Skin of body (tissue), 2 donors: ENCODE measurements around the gene FOXQ1. TPM values are rescaled to one million over a fixed set of nuclear protein-coding genes. Genes with fewer than 3 reads are reported as not detected.
A peak's percentile ranks its signal among the peaks of the same experiment; 100 is the strongest.

Source experiments
- DNase-seq: peaks from one replicate; lab custom pipeline; 2025; lab: John Stamatoyannopoulos, UW
- total RNA-seq: library from RNA; depleted of rRNA; stranded (reverse); fragments of >200 nt; gene quantifications from one replicate; pipeline ENCODE4 v1.2.3, GENCODE V29; 2014

The FOXQ1 gene, protein sequence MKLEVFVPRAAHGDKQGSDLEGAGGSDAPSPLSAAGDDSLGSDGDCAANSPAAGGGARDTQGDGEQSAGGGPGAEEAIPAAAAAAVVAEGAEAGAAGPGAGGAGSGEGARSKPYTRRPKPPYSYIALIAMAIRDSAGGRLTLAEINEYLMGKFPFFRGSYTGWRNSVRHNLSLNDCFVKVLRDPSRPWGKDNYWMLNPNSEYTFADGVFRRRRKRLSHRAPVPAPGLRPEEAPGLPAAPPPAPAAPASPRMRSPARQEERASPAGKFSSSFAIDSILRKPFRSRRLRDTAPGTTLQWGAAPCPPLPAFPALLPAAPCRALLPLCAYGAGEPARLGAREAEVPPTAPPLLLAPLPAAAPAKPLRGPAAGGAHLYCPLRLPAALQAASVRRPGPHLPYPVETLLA
- 2.2 TPM for total RNA-seq

DNA sequence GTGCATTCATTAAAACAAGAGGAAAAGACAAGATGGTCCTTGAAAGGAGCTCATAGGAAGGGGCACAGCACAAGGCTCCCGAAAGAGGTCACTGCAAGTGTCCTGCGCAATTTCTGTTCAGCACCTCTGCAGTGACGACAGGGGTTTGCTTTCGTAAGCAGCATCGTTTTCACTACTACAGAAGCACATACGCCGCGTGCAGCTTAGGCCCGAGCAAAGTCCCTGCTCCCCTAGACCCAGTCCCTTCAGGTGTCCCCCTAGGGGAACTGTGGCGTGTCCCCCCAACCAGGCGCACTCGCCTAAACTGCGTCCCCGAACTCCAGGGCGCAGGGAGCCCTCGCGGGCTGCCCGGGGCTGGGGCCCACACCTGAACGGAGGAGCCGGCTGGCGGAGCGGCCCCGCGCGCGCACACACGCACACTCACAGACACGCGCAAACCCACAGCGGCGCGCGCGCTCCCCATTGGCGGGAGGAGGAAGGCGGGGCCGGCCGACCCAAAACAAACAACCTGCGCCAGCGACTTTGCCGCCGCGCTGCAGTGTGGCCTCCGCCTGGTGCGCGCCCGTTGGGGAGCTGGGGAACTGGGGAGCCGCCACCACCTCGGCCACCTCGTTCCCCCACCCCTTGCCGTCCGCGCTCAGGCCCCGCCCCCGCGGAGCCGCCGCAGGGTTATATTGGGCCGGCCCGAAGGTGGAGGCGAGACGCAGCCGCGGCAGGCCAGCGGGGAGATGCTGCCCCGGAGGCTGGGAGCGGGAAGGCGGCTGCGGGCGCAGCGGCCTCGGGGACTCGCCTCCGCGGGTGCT is at the start of gene FOXQ1:
TSS of gene FOXQ1 (plus strand) at position 699 of the 803 bp plus-strand sequence. CDS start 607 bp downstream, outside the sequence.
- DNase-seq: no peak

DNA sequence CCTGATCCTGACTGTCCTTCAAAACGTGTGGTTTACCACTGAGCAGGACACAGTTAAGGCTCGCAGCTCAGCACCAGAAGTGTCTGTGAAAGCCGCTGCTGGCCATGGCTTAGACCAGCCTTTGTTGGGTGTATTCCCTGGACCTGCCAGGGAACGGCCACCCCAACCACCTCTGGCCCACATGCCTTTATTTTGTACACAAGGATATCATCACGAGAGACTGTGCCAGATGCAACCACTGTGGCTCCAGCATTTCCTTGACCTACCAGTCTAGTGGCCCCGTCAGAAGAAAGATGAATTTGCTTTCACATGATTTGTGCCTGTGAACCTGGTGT is 49.2 kb upstream of the FOXQ1 start:
- no peak for DNase-seq

DNA sequence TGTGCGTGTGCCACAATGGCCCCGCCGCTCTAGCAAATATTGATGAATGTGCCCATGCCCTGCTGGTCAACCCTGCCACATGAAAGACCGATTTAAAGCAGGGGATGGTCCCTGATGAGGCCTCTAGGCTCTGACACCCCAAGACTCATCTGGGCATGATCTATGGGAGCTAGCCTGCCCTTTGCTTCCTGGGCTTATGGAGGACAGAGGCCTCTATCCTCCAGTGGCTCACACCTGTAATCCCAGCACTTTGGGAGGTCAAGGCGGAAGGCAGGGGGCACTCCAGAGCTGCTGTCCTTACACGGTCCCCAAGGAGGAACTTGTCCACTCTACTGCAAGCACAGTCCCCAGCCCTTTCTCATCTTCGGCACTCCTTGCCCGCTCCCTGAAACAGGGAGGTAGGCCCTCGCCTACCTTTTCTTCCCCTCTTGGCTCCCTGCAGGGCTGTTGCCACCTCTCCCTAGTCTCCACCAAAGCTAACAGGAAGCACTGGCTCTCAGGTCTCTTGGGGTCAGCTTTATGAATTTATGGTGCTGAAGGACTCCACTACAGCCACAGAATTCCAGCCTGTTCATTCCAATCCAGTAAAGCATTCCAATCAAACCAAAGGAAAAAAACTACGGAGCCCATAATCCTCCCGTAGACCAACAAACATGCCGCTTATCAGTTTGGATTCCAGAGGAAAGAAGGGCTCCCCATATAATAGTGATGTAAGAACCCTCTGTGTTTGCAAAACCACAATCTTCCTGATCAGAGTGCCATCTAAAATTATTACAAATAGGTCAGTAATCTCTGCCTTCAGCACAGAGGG is 48.7 kb upstream of the FOXQ1 start:
- DNase-seq: no peak

DNA sequence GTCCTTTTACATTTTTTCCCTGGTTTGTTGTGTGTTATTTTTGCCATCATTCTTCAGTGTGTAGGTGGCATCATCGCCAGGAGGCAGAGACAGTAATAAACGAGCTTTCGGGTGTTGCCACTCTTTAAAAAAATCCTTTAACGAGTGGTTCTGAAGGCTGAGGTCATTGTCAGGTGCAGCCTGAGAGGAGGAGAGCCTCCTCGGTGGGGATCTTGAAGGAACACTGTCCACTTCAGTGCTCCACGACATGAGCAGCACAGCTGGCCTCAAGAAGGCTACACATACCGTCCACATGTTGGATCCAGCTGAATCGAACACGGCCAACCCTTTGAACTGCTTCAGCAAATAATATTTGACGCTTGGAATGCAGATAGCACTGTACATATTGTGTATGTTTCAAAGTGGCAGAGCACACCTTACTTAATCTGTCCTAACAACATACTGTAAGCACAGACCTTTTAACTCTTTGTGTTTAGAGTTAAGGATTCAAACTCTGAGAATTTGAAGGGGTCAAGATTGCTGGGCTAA is 48.0 kb upstream of the FOXQ1 start:
- DNase-seq: no peak

DNA sequence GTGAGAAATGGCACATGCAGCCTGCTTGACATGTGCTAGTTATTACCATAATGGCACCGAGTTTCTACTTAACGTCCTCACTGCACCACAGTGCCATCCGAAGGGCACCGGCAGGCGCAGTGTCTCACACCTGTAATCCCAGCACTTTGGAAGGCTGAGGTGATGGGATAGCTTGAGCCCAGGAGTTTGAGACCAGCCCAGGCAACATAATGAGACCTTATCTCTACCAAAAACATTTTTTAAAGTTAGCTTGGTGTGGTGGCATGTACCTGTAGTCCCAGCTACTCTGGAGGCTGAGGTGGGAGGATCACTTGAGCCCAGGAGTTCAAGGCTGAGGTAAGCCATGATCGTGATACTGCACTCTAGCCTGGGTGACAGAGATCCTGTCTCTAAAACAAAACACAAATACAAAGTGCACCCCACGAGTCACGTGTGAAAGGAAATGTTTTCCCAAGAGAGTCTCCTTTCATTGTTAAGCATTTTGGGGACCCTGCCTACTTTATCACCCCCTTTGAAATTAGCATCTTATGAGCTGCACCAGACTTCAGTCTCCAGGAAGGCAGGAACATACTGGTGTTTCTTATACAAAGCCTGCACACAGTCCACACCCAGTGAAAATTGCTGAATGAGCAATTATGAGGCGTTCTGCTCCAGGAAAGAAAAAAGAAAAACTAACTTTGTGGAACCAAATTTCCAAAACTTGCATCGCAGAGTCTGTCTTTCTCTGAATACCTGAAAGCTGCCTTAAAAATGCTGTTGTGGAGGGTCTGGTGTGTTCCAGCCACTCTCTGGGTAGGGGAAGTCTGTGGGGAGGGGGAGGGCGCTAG is 47.1 kb upstream of the FOXQ1 start:
- DNase-seq: no peak

DNA sequence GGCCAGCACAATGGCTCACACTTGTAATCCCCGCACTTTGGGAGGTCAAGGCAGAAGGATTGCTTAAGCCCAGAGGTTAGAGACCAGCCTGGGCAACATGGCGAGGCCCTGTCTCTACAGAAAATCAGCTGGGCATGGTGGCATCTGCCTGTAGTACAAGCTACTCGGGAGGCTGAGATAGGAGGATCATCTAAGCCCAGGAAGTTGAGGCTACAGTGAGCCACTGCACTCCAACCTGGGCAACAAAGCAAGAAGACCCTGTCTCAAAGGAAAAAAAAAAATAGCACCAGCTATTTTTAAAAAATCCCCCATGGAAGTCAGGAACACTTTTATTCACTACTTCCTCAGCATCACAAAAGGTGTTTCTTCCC is 45.2 kb upstream of the FOXQ1 start:
- DNase-seq: no peak

DNA sequence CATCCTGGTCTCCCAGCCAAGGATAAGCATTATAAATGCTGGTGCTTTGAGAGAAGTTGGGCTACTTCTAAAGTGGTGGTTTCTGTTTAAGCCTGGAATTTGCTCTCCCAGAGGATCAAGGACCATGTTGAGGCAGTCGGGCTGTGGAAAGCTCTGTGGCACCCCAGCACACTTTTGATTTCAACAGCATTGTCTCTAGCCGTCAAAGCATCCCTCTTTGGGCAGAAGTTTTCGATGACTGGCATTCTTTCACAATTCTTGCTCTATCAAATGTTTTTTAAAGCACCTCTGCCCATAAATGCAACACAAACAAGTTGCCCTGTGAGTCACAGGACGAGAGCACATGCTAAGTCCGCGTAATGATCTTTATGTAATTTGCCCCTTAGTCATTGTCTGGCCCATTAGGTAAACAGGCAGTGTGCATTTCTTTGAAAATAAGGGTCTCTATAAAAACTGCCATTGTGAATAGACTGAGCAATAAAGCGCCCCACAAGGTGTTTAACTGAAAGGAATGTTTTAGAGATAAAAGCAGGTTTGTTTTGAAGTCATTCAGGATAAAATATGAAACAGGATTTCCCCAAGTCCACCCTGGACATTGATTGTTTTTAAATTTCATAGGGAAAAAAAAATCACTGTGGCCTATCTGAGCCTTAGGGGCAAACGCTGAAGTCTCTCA is 44.7 kb upstream of the FOXQ1 start:
- DNase-seq: no peak

DNA sequence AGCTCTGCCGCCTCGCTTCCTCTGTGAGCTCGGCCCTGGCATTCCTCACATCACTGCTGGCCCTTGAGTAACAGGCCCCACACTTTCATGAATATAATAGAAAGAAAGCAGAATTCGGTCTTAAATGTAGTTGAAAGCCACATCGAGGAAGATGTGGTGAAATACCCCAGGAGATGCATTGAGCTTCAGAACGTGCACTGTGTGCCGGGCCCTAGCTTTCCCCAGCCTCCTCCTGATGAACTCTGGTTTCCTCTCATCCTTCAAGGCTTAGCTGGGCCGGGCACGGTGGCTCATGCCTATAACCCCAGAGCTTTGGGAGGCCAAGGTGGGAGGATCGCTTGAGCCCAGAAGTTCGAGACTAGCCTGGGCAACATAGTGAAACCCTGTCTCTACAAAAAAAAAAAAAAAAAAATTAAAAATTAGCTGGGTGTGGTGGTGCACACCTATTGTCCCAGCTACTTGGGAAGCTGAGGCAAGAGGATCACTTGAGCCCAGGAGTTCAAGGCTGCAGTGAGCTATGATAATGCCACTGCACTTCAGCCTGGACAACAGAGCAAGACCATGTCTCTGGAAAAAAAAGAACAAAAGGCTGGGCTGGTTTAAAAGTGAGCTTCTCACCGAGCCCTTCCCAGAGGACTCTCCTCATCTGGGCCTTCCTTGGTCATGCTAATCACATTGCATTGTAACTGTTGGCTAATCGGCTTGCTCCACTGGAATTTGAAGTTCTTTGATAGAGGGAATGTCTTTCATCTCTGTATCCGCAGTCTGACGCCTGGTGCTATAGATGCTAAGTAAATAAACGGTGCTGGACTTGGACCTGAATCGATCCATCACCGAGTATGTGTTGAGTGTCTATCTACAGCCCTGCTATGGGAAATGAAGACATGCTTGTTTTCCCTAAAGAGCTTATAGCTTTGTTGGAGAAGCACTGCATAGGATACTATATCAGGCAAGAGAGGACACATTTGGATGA is 43.8 kb upstream of the FOXQ1 start:
- DNase-seq: no peak

DNA sequence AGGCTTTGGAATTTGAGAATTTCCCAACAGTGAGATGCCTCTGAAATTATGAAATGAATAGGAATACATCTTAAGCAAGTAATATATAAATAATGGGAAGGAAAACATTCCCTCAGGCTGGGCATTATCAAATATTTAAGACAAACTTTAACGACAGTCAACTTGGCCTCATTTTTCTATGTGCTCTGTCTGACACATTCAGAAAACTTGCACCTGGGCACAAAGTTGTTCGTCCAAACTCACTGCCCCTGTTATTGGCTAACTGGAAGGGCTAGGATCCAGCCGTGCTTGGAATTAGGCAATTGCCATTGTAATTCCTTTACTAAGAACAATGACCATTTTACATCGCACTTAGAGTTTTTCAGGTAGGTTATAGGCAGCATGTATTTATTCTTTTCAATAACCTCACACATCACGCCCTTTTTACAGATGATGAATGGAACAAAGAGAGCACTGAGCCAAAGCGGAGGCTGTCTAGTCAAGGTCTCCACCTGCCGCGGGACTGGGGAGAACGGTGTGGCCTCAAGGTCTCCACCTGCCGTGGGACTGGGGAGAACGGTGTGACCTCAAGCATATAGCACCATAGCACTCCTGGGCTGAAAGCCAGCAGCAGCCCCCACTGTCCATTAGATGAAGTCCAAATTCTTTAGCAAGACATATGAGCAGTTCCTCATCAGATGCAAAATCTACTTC is 40.7 kb upstream of the FOXQ1 start:
- no peak for DNase-seq

DNA sequence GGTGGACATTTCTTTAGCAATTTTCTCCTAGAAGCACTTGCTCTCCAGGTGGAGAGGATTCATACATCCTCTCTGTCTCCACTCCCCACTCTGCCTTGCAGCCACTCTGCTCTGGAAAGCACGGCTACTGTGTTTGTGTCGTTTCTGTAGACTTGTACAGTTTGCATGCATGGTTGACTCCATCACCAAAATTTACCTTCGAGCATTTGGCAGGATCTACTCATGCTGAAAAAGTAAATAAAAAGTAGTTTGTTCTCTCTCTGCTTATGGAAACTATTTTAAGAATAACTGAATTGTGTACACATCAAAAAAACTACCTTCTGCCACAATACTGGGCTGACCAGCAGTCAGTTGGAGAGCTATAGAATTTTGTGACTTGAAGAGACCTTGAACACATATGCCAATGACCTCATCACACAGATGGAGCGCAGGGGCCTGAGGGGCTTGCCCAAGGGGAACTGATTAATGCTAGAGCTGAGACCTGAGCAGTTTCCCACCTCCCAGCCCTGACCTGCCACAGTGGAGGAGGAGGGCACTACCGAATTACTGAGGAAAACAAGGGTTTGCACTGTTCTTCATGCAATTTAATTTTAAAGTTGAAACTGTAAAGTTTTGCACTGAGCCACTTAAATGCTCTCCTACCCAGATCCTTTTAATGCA is 33.7 kb upstream of the FOXQ1 start:
- no peak for DNase-seq

DNA sequence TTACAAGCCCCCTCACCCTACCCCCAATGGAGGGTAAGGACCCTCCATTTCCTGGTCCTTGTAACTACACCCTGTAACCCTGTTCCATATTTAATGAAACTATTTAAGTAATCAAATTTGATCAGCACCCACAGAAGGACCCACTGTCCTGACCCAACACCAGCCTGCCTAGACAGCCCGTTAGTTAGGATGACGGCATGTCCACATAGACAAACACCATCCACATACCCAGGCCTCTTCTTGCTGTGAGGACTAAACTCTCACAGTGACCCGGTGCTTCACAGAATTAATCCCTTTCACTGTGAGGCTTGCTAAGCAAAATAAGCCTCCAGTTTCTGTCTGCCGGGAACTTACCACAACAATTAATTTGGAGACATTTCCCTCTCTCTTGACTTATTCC is 32.8 kb upstream of the FOXQ1 start:
- no peak for DNase-seq

DNA sequence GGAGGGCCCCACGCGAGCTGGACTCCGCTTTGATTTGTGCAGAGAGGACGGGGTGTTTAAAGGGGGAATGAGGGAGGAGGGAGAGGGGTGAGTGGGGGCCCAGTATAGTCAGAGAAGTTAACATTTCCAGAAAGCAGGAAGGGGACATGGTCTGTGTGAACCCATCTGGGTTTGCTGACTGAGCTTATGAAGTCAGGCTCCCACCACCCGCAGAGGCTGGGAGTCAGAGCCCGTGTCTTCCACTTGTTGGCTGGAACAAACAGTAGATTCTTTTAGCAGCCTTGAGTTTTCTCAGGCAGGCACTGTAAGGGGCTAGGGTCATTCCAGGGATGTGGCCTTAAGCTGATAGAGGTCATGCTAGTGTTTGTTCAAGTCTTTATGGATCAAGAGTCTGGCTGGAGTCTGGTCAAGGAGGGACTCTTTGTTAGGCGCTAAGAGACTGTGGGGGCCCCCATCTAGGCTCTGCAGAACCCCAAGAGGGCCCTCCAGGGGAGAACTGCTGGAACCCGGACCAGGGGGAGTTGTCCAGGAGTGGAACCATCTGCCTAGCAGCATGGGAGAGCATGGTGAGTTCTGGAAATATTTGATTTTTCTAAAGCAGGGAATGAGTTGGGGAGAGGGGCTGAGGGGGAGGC is 31.1 kb upstream of the FOXQ1 start:
- DNase-seq: no peak

DNA sequence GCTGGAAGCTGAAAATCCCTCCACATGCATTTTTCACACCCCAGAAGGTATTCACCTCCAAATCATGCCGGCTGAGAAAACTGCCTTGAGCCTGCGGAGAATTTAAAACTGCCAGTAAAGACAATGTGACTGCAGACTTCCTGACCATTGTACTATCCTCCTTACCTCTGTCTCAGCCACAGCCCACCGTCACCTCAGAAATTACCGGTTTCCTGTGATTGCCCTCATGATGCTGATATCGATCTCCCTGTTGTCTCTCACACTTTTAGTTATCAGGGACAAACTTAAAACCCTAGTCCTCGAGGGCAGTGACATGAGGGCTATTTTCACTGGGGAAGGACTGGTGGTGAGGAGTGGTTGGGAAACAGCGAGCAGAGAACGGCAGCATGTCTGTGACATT is 30.2 kb upstream of the FOXQ1 start:
- DNase-seq: no peak

DNA sequence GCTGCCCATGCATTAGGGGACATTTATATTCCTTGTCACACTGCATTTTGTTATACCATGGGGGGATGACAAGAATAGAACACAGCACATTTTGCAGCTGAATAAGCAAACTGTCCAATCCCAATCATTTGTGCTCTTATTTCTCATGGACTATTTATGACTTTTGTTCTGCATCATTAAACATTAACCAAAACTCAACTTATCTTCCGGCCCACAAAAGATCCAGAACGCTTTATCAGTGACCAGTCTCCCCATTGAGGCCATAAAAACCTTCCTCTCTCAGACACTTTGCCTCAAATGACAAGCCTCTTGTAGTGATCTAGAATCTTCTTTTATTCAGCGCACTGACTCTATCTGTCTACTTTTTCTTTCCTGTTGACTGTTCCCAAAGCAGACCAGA is 28.4 kb upstream of the FOXQ1 start:
- no peak for DNase-seq

DNA sequence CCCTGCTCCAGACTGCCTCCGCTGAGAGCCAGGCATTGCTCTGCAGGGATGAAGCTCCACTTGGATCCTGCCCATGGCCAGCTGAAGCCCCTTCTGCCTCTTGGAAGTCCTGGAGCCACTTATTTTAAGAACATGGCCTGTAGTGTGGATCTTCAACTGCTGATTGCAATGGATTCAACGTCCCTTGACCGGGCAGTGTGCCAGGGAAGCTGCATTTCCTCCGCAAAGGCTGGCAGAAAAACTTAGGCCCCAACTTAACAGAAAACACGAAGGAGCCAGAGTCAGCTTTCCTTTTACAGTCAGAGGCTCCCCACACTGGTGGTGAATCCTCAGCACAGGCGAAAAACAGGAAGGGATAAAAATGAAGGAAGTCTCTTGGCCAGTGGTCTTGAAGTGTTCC is 26.3 kb upstream of the FOXQ1 start:
- DNase-seq: peak; percentile 25

DNA sequence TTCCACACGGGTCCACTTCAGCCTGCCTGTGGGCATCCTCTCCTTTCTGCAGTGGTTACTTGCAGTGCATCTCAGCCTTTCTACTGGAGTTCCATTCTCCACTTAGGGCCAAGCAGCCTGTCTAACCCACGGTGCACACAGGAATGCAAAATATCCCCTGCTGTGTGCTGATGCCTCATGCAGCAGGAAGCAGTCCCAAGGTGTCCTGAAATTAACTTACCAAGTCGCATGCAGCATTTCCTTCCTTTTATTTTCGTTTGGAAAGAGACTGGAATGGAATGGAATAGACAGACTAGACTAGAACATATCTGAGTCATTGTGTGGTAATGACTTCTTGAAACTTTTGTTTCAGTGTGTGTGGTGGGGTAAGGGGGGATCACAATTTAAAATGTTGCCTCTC is 25.9 kb upstream of the FOXQ1 start:
- no peak for DNase-seq

DNA sequence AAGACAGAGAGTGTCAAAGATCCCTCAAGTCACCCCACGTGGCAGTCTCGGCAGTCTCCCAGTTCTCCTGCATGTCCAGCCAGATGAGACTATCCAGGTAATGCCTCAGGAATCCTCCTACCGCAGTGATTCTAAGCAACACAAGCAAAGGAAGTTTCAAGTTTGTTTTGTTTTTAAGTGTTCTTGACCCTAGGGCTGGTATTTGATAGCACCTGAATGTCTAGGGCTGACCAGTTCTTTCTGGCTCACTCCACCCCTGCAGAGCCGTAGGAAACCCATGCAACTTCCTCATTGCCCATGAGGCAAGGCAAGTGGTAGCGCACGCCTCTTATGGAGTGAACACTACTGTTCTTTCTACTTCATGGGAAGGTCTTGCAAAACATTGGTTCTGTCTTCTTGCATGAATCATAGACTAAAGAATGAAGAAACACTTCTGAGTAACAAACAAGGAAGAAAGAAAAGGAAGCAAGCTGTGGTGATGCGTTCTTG is 24.8 kb upstream of the FOXQ1 start:
- no peak for DNase-seq
